K562 (cell line): ENCODE data around the gene ORAI2. TPM values are rescaled to one million over a fixed set of nuclear protein-coding genes. Genes with fewer than 3 reads are reported as not detected.
A peak's percentile ranks its signal among the peaks of the same experiment; 100 is the strongest.

Experiments used
- AFF4 ChIP-seq: sonication (generic); formaldehyde crosslinking; IDR thresholded peaks from 2 replicates; pipeline ENCODE4 v1.8.0; 2023; ENCODE audit warnings: mild to moderate bottlenecking, missing genetic modification reagents
- ARNT ChIP-seq, 2 experiments: fragments of 450-650 bp; IDR thresholded peaks; 2 replicates each; pipeline ENCODE4 v1.6.1; 2016; ENCODE audit warnings: mild to moderate bottlenecking in 1 of 2
- ATF6 ChIP-seq: sonication (generic); formaldehyde crosslinking; IDR thresholded peaks from 2 replicates; pipeline ENCODE4 v1.4.0; 2020; ENCODE audit warnings: mild to moderate bottlenecking, missing genetic modification reagents
- CBFB ChIP-seq: sonication (generic); formaldehyde crosslinking; IDR thresholded peaks from 2 replicates; pipeline ENCODE4 v1.4.0; 2020; ENCODE audit warnings: mild to moderate bottlenecking, missing genetic modification reagents
- CC2D1A ChIP-seq: fragments of 450-650 bp; IDR thresholded peaks from 2 replicates; pipeline ENCODE4 v1.6.1; 2017; ENCODE audit warnings: mild to moderate bottlenecking
- GMEB1 ChIP-seq: fragments of 250-450 bp; sonication (Bioruptor Pico); IDR thresholded peaks from 2 replicates; pipeline ENCODE4 v1.4.0; 2020; ENCODE audit warnings: mild to moderate bottlenecking
- GTF2A2 ChIP-seq: IDR thresholded peaks from 2 replicates; pipeline ENCODE4 v1.6.1; 2016; ENCODE audit warnings: mild to moderate bottlenecking, missing genetic modification characterization, missing compliant biosample characterization
- HEY1 ChIP-seq: fragments of 250-450 bp; sonication (Bioruptor Pico); IDR thresholded peaks from 2 replicates; pipeline ENCODE4 v1.5.0; 2020; ENCODE audit warnings: mild to moderate bottlenecking, moderate library complexity, borderline replicate concordance
- ID3 ChIP-seq, 2 experiments: fragments of 250-450 bp in 1 of 2; fragments of 450-650 bp in 1 of 2; sonication (Bioruptor Pico) in 1 of 2; IDR thresholded peaks; 2 replicates each; pipeline versions ENCODE4 v1.6.1 to v1.8.0; 2016 to 2021; ENCODE audit warnings: mild to moderate bottlenecking in 2 of 2, moderate library complexity in 2 of 2, missing compliant biosample characterization in 1 of 2, missing genetic modification characterization in 1 of 2
- NCOA2 ChIP-seq, 2 experiments: fragments of 450-650 bp; IDR thresholded peaks; 2 replicates each; pipeline ENCODE4 v1.6.1; 2018; ENCODE audit warnings: mild to moderate bottlenecking in 2 of 2, moderate library complexity in 1 of 2; ENCODE audit not compliant: partially characterized antibody in 2 of 2
- PKNOX1 ChIP-seq: fragments of 450-650 bp; IDR thresholded peaks from 2 replicates; pipeline ENCODE4 v1.6.1; 2016
- POLR2G ChIP-seq: fragments of 200-400 bp; formaldehyde crosslinking; IDR thresholded peaks from 2 replicates; pipeline ENCODE4 v1.6.1; 2017; ENCODE audit warnings: low read depth, mild to moderate bottlenecking, antibody characterized with exemption, low read length, moderate library complexity
- RB1 ChIP-seq: fragments of 450-650 bp; IDR thresholded peaks from 2 replicates; pipeline ENCODE4 v1.6.1; 2017; ENCODE audit warnings: low read depth, mild to moderate bottlenecking
- RNF2 ChIP-seq: sonication (generic); IDR thresholded peaks from 2 replicates; pipeline ENCODE4 v1.6.1; 2016
- SAP30 ChIP-seq: fragments of 200-600 bp; sonication (generic); IDR thresholded peaks from 2 replicates; pipeline ENCODE4 v1.6.1; 2012; ENCODE audit warnings: borderline replicate concordance, low read depth, mild to moderate bottlenecking, moderate library complexity, low read length, control low read depth, inconsistent platforms; ENCODE audit not compliant: insufficient read depth, poor library complexity, severe bottlenecking
- SNIP1 ChIP-seq: fragments of 450-650 bp; IDR thresholded peaks from 2 replicates; pipeline ENCODE4 v1.7.1; 2017; ENCODE audit warnings: low read depth, mild to moderate bottlenecking
- ZNF274 ChIP-seq: IDR thresholded peaks from 2 replicates; pipeline ENCODE4 v1.6.1; 2011; ENCODE audit warnings: low read depth, mild to moderate bottlenecking, low read length, moderate library complexity, borderline replicate concordance
- polyA plus RNA-seq, 8 experiments: library from polyadenylated mRNA; depleted of rRNA in 4 of 8; stranded (reverse) in 5 of 8; unstranded in 3 of 8; fragments of >200 nt; fragmentation: Nextera tagmentation in 2 of 8; fragmentation: Illumina TruSeq in 1 of 8; extraction: Ambion mirVana in 2 of 8; extraction: Trizol in 1 of 8; gene quantifications; 2 replicates each; pipeline versions ENCODE4 v1.2.1 to v1.2.3, GENCODE V29; 2011 to 2014; ENCODE audit warnings: inconsistent platforms in 1 of 8, missing spikeins in 1 of 8
- total RNA-seq, 7 experiments: library from RNA; depleted of rRNA in 6 of 7; stranded (reverse); fragments of >200 nt in 6 of 7; fragmentation: Illumina TruSeq in 2 of 7; extraction: Trizol in 2 of 7; gene quantifications; 2 replicates each; pipeline versions ENCODE4 v1.2.1 to v1.2.3, GENCODE V29; 2011 to 2021; ENCODE audit warnings: low replicate concordance in 1 of 7

Gene ORAI2
- total and polyA plus RNA-seq, 9 of the 15 experiments (the other 6 are each of a cell fraction or from before 2014, with no cell fraction given): 1.1 to 27.7 (median 9.2) TPM

GRCh38 chr7:102390697-102391484 is 42.5 kb upstream of the ORAI2 start (continued):
- TF ChIP-seq SAP30 (no peak), GTF2A2 (no peak), ZNF274 (no peak), RB1 (0 out of 2 replicates have a peak, but pooled peaks have one; percentile 22), CC2D1A (peak; percentile 69; the same call in 1 of the 2 replicates), ATF6 (0 out of 2 replicates have a peak, but pooled peaks have one; percentile 31), NCOA2 (IDR thresholded peaks at IDR 0.05; ENCODE audit: partially characterized antibody in 2 of 2) (no peak), AFF4 (no peak), RNF2 (no peak), GMEB1 (CRISPR knock-in tag) (no peak), CBFB (CRISPR knock-in tag) (peak; percentile 91), ID3 (CRISPR knock-in tag; IDR thresholded peaks at IDR 0.05) (no peak), ID3 (tag; IDR thresholded peaks at IDR 0.05) (no peak), ARNT (IDR thresholded peaks at IDR 0.05) (no peak), SNIP1 (no peak), POLR2G (0 out of 2 replicates have a peak, but pooled peaks have one; percentile 38), HEY1 (no peak), PKNOX1 (no peak)
